ENCODE measurements around the gene TLL1.
A peak's percentile ranks its signal among the peaks of the same experiment; 100 is the strongest.

TLL1 gene

GRCh38 chr4:165851256-165851655 lies 21.8 kb upstream of the TLL1 start:
- TF ChIP-seq YY1 (IDR thresholded peaks at IDR 0.05; ENCODE audit: low read depth) (no peak), EP300 (IDR thresholded peaks at IDR 0.05; ENCODE audit: borderline replicate concordance) (no peak), CEBPB (IDR thresholded peaks at IDR 0.05) (no peak), TAF1 (IDR thresholded peaks at IDR 0.05; ENCODE audit: low read depth) (no peak), RAD21 (IDR thresholded peaks at IDR 0.05; ENCODE audit: low read depth) (no peak), ZBTB7A (IDR thresholded peaks at IDR 0.05; ENCODE audit: low read depth) (no peak), CREB1 (IDR thresholded peaks at IDR 0.05; ENCODE audit: low read depth) (no peak), EGR1 (IDR thresholded peaks at IDR 0.05) (no peak), NFIC (IDR thresholded peaks at IDR 0.05) (no peak), USF1 (IDR thresholded peaks at IDR 0.05) (no peak), TCF12 (IDR thresholded peaks at IDR 0.05; ENCODE audit: low read depth) (no peak)

- TF ChIP-seq YY1 (IDR thresholded peaks at IDR 0.05; ENCODE audit: low read depth) (no peak), RAD21 (IDR thresholded peaks at IDR 0.05; ENCODE audit: low read depth) (peak; percentile 23; the same call in 1 of the 2 replicates)
Measured at GRCh38 chr4:165855191-165855590, 17.8 kb upstream of the TLL1 start.

GRCh38 chr4:165861363-165861762 lies 11.7 kb upstream of the TLL1 start:
- no peak for TF ChIP-seq YY1 (IDR thresholded peaks at IDR 0.05; ENCODE audit: low read depth)
- no peak for TF ChIP-seq TCF12 (IDR thresholded peaks at IDR 0.05; ENCODE audit: low read depth)
- TF ChIP-seq EGR1 (IDR thresholded peaks at IDR 0.05), result no peak
- TF ChIP-seq USF1 (IDR thresholded peaks at IDR 0.05), result no peak
- TF ChIP-seq CREB1 (IDR thresholded peaks at IDR 0.05; ENCODE audit: low read depth), result no peak
- no peak for TF ChIP-seq RAD21 (IDR thresholded peaks at IDR 0.05; ENCODE audit: low read depth)
- TF ChIP-seq NFIC (IDR thresholded peaks at IDR 0.05), result no peak
- TF ChIP-seq ZBTB7A (IDR thresholded peaks at IDR 0.05; ENCODE audit: low read depth), result no peak
- TF ChIP-seq TEAD4 (IDR thresholded peaks at IDR 0.05), result no peak
- no peak for TF ChIP-seq EP300 (IDR thresholded peaks at IDR 0.05; ENCODE audit: borderline replicate concordance)
- no peak for TF ChIP-seq REST (IDR thresholded peaks at IDR 0.05; ENCODE audit: low read depth)

GRCh38 chr4:165864271-165864670 lies 8.8 kb upstream of the TLL1 start:
- TF ChIP-seq MAX (IDR thresholded peaks at IDR 0.05) (no peak), RAD21 (IDR thresholded peaks at IDR 0.05; ENCODE audit: low read depth) (peak; percentile 17; the same call in 1 of the 2 replicates), TAF1 (IDR thresholded peaks at IDR 0.05; ENCODE audit: low read depth) (no peak)

- TF ChIP-seq REST (IDR thresholded peaks at IDR 0.05; ENCODE audit: low read depth) (no peak), TAF1 (IDR thresholded peaks at IDR 0.05; ENCODE audit: low read depth) (no peak), TCF12 (IDR thresholded peaks at IDR 0.05; ENCODE audit: low read depth) (no peak), USF1 (IDR thresholded peaks at IDR 0.05) (no peak), MAX (IDR thresholded peaks at IDR 0.05) (no peak), EGR1 (IDR thresholded peaks at IDR 0.05) (no peak), TEAD4 (IDR thresholded peaks at IDR 0.05) (no peak)
Measured at GRCh38 chr4:165866019-165866650, 6.9 kb upstream of the TLL1 start.

GRCh38 chr4:165867961-165868360 lies 5.1 kb upstream of the TLL1 start:
- no peak for TF ChIP-seq MAX (IDR thresholded peaks at IDR 0.05)
- TF ChIP-seq TEAD4 (IDR thresholded peaks at IDR 0.05), result no peak
- no peak for TF ChIP-seq EGR1 (IDR thresholded peaks at IDR 0.05)
- no peak for TF ChIP-seq CEBPB (IDR thresholded peaks at IDR 0.05)
- no peak for TF ChIP-seq FOXM1 (IDR thresholded peaks at IDR 0.05; ENCODE audit: borderline replicate concordance, low read depth)
- no peak for TF ChIP-seq ZBTB7A (IDR thresholded peaks at IDR 0.05; ENCODE audit: low read depth)
- no peak for TF ChIP-seq USF1 (IDR thresholded peaks at IDR 0.05)
- TF ChIP-seq YY1 (IDR thresholded peaks at IDR 0.05; ENCODE audit: low read depth), result no peak
- no peak for TF ChIP-seq REST (IDR thresholded peaks at IDR 0.05; ENCODE audit: low read depth)
- no peak for TF ChIP-seq CREB1 (IDR thresholded peaks at IDR 0.05; ENCODE audit: low read depth)
- TF ChIP-seq TAF1 (IDR thresholded peaks at IDR 0.05; ENCODE audit: low read depth), result no peak
- TF ChIP-seq RAD21 (IDR thresholded peaks at IDR 0.05; ENCODE audit: low read depth), result no peak
- TF ChIP-seq EP300 (IDR thresholded peaks at IDR 0.05; ENCODE audit: borderline replicate concordance), result no peak
- no peak for TF ChIP-seq NFIC (IDR thresholded peaks at IDR 0.05)
